NT2/D1 (cell line): ENCODE data around the gene TMC6.

Source experiments
- SUZ12 ChIP-seq: IDR thresholded peaks from 2 replicates; pipeline ENCODE4 v1.6.1; 2011; ENCODE audit not compliant: insufficient read length, insufficient read depth; ENCODE audit errors: extremely low read depth
- ZNF274 ChIP-seq: IDR thresholded peaks from 2 replicates; pipeline ENCODE4 v1.6.1; 2011; ENCODE audit warnings: mild to moderate bottlenecking, low read depth, low read length

GRCh38 chr17:78107457-78107856 is 21.1 kb downstream of the TMC6 start:
- TF ChIP-seq ZNF274, result no peak
- no peak for TF ChIP-seq SUZ12
